Spinal cord (tissue), 10 donors: Measurements from ENCODE around the gene KDM4F. TPM values are rescaled to one million over a fixed set of nuclear protein-coding genes. Genes with fewer than 3 reads are reported as not detected.
A peak's percentile ranks its signal among the peaks of the same experiment; 100 is the strongest.

Experiments used
- DNase-seq, 6 donors: peaks; one replicate each; pipeline versions ENCODE4 v3.0.0 to v3.0.0-alpha.2; 2013 to 2015; ENCODE audit warnings: low spot score in 6 of 6, low read depth in 4 of 6
- H3K27ac ChIP-seq: one replicate; pipeline ENCODE4 v1.5.1; 2013; ENCODE audit warnings: low read depth, low read length, control low read depth
- H3K27me3 ChIP-seq: one replicate; pipeline ENCODE4 v1.6.1; 2013; ENCODE audit warnings: low read length; ENCODE audit not compliant: control insufficient read depth, insufficient read depth
- H3K36me3 ChIP-seq: one replicate; pipeline ENCODE4 v1.6.1; 2013; ENCODE audit warnings: low read length; ENCODE audit not compliant: control insufficient read depth, insufficient read depth
- H3K4me1 ChIP-seq: one replicate; pipeline ENCODE4 v1.6.1; 2013; ENCODE audit warnings: low read length; ENCODE audit not compliant: control insufficient read depth, insufficient read depth
- H3K4me3 ChIP-seq: one replicate; pipeline ENCODE4 v1.5.1; 2013; ENCODE audit warnings: low read depth, low read length, control low read depth
- H3K9me3 ChIP-seq: one replicate; pipeline ENCODE4 v1.6.1; 2013; ENCODE audit warnings: low read length; ENCODE audit not compliant: control insufficient read depth, insufficient read depth
- WGBS: methylation state at CpG from one replicate; pipeline ENCODE4 v1.1.5; 2013; ENCODE audit warnings: missing lambda C conversion rate; ENCODE audit not compliant: insufficient coverage; 5-methylcytosine and 5-hydroxymethylcytosine counted together
- polyA plus RNA-seq, 2 donors: library from polyadenylated mRNA; unstranded; fragments of 120-200 nt; gene quantifications; one replicate each; pipeline ENCODE4 v1.2.1, GENCODE V29; 2013; ENCODE audit not compliant: insufficient read length in 2 of 2
- total RNA-seq, 2 donors: library from RNA; depleted of rRNA in 1 of 2; stranded (reverse); fragments of 120-200 nt in 1 of 2; fragments of >200 nt in 1 of 2; gene quantifications; one replicate each; pipeline versions ENCODE4 v1.2.3 to v1.2.4, GENCODE V29; 2013 to 2014
- donor health status: healthy.

The KDM4F gene
- total and polyA plus RNA-seq, 4 donors: 0.11 TPM; not detected in 3

DNA sequence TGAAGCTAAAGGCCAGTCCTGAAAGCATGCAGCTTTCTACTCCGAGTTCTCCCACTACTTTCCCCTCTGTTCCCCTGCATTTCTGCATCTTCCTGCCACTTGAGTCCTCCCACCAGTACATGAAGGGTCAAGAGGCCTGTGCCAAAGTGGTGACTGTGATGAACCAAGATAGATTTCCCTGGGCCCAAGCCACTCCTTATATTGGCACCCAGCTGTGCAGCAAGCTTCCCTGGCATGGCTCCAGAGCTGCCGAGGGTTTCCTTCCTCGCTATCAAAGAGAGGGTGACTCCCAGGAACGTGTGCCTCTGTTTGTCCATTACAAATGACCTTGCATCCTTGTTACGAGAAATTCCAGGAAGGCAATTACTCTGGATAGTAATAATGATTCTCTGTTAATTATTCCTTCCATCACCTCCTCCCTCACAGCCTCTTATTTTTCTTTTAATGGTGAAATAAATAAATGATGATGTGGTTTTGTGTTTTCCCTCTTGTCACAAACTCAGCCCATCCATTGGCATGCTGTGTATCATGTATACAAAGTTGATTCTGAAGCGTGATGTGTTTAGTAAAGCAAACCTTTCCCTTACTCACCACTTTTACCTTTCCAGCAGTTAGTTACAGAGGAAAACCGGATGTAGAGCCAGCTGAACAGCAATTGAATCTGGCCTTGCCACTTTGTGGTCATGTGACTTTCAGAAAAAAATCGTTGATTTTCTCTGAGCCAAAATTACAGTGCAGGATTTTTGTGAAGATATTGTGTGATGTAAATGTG is 25.8 kb downstream of the KDM4F start:
- Histone ChIP-seq H3K9me3 (no peaks in the 10 kb centered on the region), H3K4me3 (no peak overlapping the region), H3K27ac (peak overlapping the region; percentile 16), H3K4me1 (peaks cover 5% of the 10 kb centered on the region), H3K36me3 (no peaks in the 10 kb centered on the region), H3K27me3 (no peaks in the 10 kb centered on the region)
- WGBS: 29% methylated on average over 3 of the region's 8 CpGs
- peak in 2 of 6 donors; percentile 44 to 68 for DNase-seq

DNA sequence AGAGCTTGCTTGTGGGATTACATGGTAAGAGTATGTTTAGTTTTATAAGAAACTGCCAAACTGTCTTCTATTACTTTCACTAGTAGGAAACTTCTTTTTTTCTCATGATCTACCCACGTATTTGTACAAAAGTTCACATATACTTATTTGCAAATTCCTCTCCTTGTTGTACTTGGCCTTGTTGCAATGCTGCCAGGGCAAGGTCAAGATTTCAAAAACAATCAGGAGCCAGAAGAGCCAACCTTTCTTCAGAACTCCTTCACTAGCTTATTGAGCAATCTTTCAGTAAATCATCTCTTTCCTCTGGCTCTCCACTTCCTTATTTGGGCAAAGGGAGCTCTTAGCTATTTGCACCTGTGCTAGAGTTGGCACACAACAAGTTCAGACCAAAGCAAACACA is 27.2 kb downstream of the KDM4F start:
- no peak overlapping the region for H3K4me3 ChIP-seq
- H3K27ac ChIP-seq: no peak overlapping the region
- no peaks in the 10 kb centered on the region for H3K36me3 ChIP-seq
- H3K27me3 ChIP-seq: no peaks in the 10 kb centered on the region
- peak in 1 of 6 donors; percentile 47 for DNase-seq
- 40% methylated on average over 1 of the region's 1 CpG for WGBS
- no peaks in the 10 kb centered on the region for H3K9me3 ChIP-seq
- peaks cover 9% of the 10 kb centered on the region for H3K4me1 ChIP-seq

DNA sequence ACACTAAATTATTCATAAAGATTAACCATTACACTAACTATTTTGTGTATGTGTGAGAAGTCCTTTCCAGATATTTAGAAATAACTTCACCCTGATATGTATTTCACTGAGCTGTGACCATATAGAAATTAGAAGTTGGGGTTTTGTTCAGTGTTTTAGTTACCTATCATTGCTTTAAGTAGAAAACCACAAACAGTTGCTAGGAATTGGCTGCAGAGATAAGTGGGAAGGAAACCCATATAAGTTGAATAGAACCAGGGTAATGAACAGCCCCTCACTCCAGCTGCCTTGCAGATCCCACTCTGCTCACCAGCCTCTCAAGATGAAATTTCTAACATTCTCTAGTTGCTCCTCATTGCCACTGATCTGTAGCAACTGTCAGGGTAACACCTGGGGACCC is 27.8 kb downstream of the KDM4F start:
- Histone ChIP-seq H3K9me3 (no peaks in the 10 kb centered on the region), H3K4me3 (no peak overlapping the region), H3K36me3 (no peaks in the 10 kb centered on the region), H3K27ac (no peak overlapping the region), H3K27me3 (no peaks in the 10 kb centered on the region), H3K4me1 (peaks cover 14% of the 10 kb centered on the region)
- DNase-seq: no peak

DNA sequence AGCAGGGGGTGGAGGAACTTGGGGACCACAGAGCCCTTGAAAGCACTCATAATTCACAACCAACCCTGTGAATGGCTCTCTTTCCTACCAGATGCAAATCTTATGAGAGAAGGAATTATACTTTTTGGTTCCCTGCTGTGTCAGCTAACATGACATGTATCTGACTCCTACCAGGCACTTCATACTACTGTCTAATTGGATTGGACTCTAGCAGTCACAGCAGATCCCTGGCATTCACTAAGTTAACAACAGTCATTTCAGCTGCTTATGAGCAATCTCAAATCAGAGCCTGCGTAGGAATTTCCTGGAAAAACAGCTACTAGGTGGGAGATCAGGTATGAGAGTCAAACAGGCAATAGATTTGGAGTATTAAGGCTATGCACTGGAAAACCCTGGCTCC is 29.3 kb downstream of the KDM4F start:
- Histone ChIP-seq H3K27me3 (no peaks in the 10 kb centered on the region), H3K9me3 (no peaks in the 10 kb centered on the region), H3K36me3 (no peaks in the 10 kb centered on the region), H3K4me3 (no peak overlapping the region), H3K27ac (no peak overlapping the region), H3K4me1 (peaks cover 18% of the 10 kb centered on the region)
- no peak for DNase-seq
- WGBS: no CpG with 5 or more reads among the region's 1 CpG

DNA sequence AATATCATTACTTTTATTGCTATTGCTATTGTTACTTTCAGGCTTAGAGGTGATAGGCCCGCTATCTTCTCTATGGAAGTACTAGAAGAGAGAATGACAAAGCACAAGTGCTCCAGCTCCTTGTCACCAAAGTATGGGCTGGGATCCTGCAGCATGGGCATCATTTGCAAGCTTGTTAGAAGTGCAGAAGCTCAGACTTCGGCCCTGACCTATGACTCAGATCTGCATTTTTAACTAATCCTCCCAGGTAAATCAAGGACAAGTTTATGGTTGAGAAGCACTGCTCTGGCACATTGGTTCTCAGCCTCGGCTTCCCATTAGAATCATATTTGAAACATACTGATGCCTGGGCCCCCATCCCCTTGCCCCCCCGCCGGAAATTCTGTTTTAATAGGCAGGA is 31.8 kb downstream of the KDM4F start:
- WGBS: 100% methylated on average over 2 of the region's 5 CpGs
- Histone ChIP-seq H3K27me3 (no peaks in the 10 kb centered on the region), H3K27ac (peak overlapping the region; percentile 90), H3K4me1 (peaks cover 15% of the 10 kb centered on the region), H3K4me3 (no peak overlapping the region), H3K36me3 (no peaks in the 10 kb centered on the region), H3K9me3 (no peaks in the 10 kb centered on the region)
- DNase-seq: no peak

DNA sequence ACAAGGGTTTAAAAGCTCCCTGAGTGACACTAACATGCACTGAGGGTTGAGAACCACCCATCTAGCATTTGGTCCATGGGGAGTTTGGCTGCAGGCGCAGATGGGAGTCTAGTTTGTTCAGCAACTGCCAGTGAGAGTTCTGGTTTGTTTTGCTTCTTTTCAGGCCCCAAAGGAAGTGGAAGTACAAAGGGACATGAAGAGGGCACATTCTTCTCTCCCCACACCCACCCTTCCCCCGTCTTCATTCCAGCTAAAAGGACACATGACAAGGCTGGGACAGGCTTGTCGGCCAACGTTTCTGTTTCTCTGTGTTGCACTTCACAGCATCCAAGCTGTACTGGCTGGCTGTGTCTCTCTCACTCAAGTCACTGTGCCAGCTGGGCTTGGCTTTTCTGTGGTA is 32.2 kb downstream of the KDM4F start:
- peak in 3 of 6 donors; percentile 15 to 70 (median 28) for DNase-seq
- 15% methylated on average over 3 of the region's 4 CpGs for WGBS
- no peaks in the 10 kb centered on the region for H3K27me3 ChIP-seq
- no peaks in the 10 kb centered on the region for H3K9me3 ChIP-seq
- H3K4me3 ChIP-seq: no peak overlapping the region
- no peaks in the 10 kb centered on the region for H3K36me3 ChIP-seq
- peaks cover 15% of the 10 kb centered on the region for H3K4me1 ChIP-seq
- peak overlapping the region; percentile 90 for H3K27ac ChIP-seq

DNA sequence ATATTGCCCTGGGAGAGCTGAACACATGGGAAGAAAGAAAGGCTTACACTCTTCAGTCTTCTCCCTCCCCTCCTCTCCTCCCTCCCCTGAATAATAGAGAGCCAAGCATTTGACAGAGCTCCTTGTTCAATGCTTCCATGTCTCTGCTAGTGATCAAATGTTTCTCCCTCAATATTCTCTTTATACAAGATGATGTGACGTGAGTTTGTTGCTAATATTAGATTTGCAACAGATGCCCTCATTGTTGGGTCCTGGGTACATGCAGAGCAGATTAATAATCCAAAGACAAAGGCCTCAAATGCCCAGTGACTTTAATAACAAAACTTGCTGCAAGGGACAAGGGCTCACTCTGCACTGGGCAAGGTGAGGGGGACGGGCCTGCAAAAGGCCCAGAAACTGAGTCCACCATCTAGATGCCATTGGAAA is 33.4 kb downstream of the KDM4F start:
- peak in 1 of 6 donors; percentile 54 for DNase-seq
- Histone ChIP-seq H3K27me3 (no peaks in the 10 kb centered on the region), H3K9me3 (no peaks in the 10 kb centered on the region), H3K36me3 (no peaks in the 10 kb centered on the region), H3K4me3 (no peak overlapping the region), H3K27ac (peak overlapping the region; percentile 90), H3K4me1 (peaks cover 15% of the 10 kb centered on the region)
- 71% methylated on average over 1 of the region's 2 CpGs for WGBS

DNA sequence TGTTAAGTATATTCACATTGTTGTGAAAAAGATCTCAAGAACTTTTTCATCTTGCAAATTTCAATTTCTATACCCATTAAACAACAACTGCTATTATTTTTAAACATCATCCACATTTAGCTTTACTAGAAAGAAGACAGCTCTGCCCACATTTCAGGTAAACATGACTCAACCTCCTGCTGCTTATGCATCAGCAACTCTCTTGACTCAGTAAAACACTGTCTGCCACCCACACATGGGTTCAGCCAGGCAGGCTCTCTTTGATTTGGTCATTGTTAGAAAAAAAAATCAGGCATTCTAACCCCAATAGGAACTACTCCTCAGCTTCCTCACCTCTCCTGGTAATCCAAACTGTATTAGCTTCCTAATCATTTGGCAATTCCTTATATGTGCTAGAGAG is 35.3 kb downstream of the KDM4F start:
- Histone ChIP-seq H3K4me1 (peaks cover 24% of the 10 kb centered on the region), H3K4me3 (no peak overlapping the region), H3K27me3 (no peaks in the 10 kb centered on the region), H3K27ac (no peak overlapping the region), H3K9me3 (no peaks in the 10 kb centered on the region), H3K36me3 (no peaks in the 10 kb centered on the region)
- no peak for DNase-seq

DNA sequence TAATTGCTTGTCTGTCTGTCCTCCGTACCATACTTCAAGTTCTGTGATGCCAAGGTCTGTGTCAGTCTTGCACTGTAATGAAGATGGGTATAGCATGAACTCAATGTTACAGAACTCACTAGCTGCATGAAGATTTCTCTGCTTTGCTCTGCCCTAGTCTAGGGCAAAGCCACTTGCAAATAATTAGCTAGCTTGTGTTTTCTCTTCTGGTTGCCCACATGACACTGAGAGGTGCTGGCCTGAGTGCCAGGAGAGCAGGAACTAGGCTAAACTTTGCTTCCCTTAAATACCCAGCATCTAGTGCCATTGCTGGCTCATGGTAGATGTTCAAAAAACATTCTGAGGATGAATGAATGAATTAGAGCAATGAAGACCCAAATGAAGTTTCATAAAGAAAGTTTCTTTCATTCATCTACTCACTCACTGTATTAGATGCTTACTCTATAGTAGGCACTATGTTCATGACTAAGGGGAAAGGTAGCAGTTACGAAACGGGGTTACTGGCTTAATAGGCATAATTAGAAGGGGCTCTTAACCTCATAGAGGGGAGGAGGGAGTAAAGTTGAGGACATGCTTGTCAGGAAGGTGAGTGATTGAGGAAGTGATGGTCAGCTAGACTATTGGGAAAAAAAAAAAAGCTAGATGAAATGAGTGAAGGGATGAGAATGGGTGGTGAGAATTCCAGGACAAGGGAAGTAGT is 36.0 kb downstream of the KDM4F start:
- no peaks in the 10 kb centered on the region for H3K36me3 ChIP-seq

DNA sequence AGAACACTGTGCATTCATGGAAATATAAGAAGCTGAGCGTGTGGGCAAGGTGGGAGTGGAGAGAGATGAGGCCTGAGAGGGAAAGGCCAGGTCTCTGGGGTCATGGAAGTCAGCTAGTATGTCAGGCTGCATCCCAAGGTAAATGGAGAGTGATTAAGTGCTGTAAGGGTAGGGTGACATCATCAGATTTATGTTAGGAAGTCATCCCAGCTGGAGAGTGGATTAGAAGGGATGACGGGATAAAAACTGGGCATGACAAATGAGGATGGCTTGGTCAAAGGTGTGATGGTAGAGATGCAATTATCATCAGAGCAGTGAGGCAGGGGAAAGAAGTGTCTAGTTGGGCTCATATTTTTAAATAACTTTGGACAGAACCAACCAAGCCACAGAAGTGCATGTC is 36.9 kb downstream of the KDM4F start:
- Histone ChIP-seq H3K27me3 (no peaks in the 10 kb centered on the region), H3K27ac (no peak overlapping the region), H3K4me1 (peaks cover 25% of the 10 kb centered on the region), H3K4me3 (no peak overlapping the region), H3K9me3 (no peaks in the 10 kb centered on the region), H3K36me3 (no peaks in the 10 kb centered on the region)
- DNase-seq: no peak
- WGBS: 82% methylated on average over 2 of the region's 2 CpGs

More for the DNA sequence above, 36.0 kb downstream of the KDM4F start:
- Histone ChIP-seq H3K9me3 (no peaks in the 10 kb centered on the region), H3K27ac (no peak overlapping the region), H3K4me3 (no peak overlapping the region), H3K4me1 (peaks cover 24% of the 10 kb centered on the region), H3K27me3 (no peaks in the 10 kb centered on the region)
- DNase-seq: no peak
- WGBS: 81% methylated on average over 2 of the region's 3 CpGs
